ENCODE data around the gene LRP11.
A peak's percentile ranks its signal among the peaks of the same experiment; 100 is the strongest.
"Not testable (repeated sequence)": the region's sequence is repeated elsewhere in the genome, so short reads cannot be mapped to it uniquely, and the experiment has no call there.

LRP11 gene

GRCh38 chr6:149846321-149846720, 17.8 kb downstream of the LRP11 start:
- DNase-seq: no peak

DNA sequence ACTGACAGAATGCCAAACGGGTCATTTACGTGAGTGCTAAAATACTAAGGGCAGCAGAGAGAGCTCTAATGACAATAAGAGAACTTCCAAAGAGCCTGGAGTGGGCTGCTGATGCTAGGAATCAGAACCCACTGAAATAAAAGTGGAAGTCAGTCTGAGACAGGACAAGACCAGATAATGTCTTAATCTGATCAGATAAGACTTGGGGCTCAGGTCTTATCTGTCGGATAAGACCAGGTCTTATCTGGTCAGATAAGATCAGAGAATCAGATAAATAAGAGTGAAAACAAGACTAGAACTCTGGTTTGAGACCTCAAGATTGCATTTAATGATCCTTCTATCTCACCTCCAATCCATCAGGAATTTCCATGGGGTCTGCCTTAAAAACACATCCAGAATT, 18.6 kb downstream of the LRP11 start:
- DNase-seq: no peak

DNA sequence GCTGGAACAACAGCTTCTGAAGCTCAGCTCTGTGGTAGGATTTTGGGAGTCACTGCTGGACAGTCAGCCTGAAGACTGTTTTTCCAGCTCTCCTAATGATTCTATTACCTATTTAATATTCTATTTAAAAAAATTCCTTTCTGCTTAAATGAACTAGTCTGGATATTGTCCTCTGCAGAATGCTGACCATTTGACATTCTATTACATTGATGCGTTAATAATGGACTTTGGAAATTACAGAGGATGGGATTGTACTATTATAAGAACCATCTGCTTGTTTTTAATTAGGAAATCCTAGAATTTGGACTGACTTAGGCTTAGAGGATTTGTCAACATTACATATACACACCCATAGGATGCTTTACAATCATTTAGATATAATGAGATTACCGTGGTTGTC, 19.7 kb downstream of the LRP11 start:
- no peak for DNase-seq

DNA sequence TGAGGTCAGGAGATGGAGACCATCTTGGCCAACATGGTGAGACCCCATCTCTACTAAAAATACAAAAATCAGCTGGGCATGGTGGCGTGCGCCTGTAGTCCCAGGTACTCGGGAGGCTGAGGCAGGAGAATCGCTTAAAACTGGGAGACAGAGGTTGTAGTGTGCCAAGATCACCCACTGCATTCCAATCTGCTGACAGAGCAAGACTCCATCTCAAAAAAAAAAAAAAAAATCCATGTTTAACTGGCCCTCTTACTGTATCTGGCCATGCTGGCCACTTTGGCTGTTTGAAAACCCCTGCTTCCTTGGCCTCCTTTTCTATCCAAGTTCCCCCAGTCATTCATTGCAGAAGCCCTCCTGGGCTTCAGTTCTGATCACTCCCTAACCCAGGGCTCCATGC, 20.1 kb downstream of the LRP11 start:
- not testable (repeated sequence) for DNase-seq

DNA sequence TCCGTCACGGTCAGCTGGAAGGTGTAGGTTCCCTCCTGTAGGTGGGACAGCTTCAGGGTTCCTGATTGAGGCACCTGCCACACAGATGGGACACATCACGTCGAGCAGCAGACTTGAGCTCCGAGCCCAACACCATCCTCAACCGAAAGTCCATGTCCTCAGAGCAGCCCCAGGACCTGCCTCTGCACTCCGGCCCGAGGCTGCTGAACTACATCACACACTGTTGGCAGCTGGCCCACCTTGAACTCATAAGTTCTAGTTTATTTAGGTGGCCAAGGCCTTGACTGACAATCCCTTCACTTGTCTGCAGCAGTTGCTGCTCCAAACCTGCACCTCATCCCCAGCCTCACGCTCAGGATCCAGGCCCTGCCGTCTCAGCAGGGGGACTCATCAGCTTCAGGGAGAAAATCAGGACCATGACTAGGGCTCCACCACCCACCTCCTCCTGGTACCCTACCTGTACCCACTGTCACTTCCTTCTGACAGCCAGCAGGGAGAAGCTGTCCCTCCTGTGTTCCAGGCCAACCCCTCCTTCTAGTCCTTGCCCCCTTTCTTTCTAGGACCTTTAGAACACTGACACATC, 21.0 kb downstream of the LRP11 start:
- DNase-seq: no peak

DNA sequence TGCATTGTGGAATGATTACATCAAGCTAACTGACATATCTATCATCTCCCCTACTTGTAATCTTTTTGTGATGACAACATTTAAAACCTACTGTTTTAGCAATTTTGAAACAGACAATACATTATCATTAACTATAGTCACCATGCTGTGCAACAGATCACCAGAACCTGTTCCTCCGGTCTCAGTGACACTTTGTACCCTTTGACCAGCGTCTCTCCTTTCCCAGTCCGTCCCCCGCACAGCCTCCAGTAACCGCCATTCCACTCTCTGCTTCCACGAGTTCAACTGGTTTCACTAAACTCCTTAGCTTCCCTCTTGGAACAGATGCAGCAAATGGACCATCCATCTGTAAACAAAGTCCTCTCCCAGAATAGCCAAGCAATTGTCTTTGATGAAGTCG, 21.8 kb downstream of the LRP11 start:
- DNase-seq: no peak

- peak; percentile 44 for DNase-seq
These were observed 23.6 kb downstream of the LRP11 start for GRCh38 chr6:149840345-149841075.

- DNase-seq: peak; percentile 82
These were observed 29.4 kb downstream of the LRP11 start for GRCh38 chr6:149834513-149835481.

- no peak for DNase-seq
These were observed 30.5 kb downstream of the LRP11 start for GRCh38 chr6:149833651-149834050.

GRCh38 chr6:149831308-149831820, 32.8 kb downstream of the LRP11 start:
- no peak for DNase-seq

DNA sequence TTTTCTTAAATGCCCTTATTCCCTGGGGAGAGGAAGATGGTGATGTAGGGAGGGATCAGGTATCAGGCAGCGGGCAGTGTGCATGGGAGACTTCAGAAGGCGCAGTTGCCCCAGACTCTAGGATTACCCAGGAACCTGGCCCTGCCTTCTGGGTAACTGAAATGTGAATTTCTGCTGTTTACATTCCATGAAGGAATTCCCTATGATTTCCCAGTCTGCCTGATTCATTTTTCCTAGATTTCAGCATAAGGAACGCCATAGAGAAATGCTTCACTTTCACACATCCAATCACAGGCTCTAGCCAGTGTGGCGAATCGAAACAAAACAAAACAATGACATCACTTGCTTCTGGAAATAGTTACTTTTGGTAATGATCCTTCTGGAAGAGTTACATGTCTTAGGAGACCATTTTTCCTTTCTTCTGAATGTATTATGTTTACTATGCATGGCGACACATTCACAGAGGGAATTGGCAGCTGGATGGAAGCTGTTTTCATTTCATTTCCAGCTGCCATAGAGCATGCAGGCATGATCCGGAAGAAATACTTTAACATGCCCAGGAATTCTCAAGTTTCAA, 33.3 kb downstream of the LRP11 start:
- DNase-seq: no peak

DNA sequence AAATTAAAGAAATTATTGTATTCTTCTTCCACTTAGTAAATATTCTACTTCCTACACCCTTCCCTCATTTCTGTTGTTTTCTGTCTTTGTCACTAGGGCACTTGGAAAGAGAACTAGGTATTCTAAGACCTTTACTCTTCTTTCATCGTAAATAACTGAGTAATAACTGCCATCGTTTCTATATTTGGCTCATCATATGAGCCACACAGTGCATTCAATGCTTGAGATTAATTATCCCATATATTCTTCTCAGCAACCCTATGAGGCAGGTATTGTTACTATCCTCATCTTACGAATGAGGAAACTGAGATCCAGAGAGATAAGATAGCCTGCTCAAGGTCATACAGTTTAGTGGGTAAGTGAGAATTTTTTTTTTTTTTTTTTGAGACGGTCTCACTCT, 38.9 kb downstream of the LRP11 start:
- no peak for DNase-seq

GRCh38 chr6:149823013-149823412, 41.1 kb downstream of the LRP11 start:
- DNase-seq: no peak

GRCh38 chr6:149821492-149821891, 42.7 kb downstream of the LRP11 start:
- no peak for DNase-seq

DNA sequence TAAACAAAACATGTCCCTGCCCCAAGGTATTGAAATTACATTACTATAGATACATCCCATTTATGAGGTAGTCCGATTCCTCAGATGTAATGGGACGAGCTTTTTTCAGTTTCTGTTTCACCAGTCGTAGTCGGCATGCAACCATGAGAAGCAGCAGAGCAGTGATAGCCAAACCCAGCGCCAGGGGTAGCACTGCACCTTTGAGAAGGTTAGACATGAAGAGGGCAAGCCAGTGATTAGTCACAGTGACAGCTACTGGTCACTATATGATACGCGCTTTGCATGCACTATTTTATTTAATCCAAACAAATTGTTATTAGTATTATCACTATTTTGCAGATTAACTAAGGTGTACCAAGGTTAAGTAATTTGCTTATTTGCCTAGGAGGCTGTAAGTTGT, 43.7 kb downstream of the LRP11 start:
- no peak for DNase-seq

GRCh38 chr6:149815788-149816187, 48.4 kb downstream of the LRP11 start:
- no peak for DNase-seq

- no peak for DNase-seq
These were observed 50.8 kb downstream of the LRP11 start for GRCh38 chr6:149813351-149813750.

DNA sequence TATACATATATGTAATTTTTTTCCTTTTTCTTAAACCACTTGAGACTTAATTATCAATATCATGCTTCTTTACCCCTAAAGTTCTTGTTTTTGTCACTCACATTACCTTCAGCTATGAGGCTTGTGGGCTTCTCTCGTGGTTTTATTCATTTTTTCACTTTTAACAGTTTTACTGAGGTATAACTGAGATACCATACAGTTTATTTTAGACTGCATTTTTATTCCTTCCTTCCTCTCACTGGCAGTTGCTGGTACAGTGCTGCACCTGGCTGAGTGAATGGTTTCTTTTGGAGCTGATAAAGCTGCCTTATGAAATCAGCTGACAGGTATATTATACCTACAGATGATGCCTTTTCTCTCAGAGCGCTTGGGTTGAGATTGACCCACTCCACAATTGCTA, 54.4 kb downstream of the LRP11 start:
- DNase-seq: no peak

GRCh38 chr6:149806127-149806526, 58.0 kb downstream of the LRP11 start:
- DNase-seq: no peak

DNA sequence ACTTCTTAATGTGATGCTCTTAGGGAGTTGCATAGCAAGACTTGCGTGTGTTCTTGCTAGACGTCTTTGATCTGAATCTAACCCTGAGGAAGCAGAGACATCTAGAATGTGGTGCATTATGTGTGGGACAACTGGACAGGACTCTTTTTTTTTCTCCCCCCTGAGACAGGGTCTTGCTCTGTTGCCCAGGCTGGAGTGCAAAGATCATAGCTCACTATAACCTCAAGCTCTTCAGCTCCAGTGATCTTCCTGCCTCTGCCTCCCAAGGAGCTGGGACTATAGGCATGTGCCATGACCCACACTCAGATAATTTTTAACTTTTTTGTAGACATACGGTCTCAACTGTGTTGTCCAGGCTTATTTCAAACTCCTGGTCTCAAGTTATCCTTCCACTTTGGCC, 80.6 kb downstream of the LRP11 start:
- DNase-seq: no peak

GRCh38 chr6:149782337-149782736, 81.8 kb downstream of the LRP11 start:
- DNase-seq: no peak

GRCh38 chr6:149781715-149782114, 82.4 kb downstream of the LRP11 start:
- DNase-seq: no peak

- no peak for DNase-seq
These were observed 84.6 kb downstream of the LRP11 start for GRCh38 chr6:149779644-149779963.

Data from CD4-positive, alpha-beta T cell treated with Interleukin-10 for 1 hour (primary cell).